Measurements from ENCODE around the gene MIS18A.

DNA sequence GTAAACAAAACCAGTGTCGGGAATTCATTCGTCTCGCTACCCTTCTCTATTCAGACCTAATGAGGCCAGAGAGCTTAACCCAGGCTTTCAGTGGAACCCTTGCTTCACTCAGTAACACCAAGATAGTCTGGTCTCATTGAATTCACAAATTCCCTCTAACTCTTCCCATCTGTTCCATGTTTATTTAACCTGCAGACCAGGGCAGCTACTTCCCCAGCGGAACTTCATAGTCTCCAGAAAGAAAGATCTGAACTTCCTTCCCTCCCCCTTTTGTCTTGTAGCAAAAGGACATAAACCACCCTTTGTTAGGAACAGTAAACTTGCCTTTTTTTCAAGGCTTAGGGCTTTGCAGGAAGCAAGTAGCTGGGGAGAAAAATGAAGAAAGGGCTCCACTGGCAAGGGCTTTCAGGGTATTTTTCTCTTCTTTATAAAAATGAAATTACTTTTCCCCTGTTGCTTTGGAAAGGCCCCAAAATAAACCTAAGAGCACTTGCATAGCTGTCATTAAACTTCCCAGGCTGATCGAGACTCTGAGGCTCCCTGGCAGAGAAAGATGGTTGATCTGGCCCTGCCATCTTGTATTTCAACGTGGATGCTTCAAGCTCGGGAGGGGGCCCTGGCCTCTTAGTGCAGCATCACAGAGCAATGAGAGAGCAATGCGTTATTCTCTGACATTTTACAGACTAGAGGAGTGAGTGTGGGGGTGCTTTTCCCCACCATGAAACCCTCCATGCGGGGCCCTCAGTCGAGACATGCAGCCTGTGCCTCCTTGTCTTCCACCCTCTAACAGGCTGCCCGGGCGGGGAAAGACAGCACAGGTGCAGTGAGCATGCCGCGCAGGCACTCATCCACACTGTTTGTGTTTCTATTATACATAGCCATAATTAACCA lies 30.0 kb downstream of the MIS18A start:
- no peak for TF ChIP-seq CTCF (IDR thresholded peaks at IDR 0.05; ENCODE audit: low read depth, low read length, missing input control)
- TF ChIP-seq, protein P1, sequence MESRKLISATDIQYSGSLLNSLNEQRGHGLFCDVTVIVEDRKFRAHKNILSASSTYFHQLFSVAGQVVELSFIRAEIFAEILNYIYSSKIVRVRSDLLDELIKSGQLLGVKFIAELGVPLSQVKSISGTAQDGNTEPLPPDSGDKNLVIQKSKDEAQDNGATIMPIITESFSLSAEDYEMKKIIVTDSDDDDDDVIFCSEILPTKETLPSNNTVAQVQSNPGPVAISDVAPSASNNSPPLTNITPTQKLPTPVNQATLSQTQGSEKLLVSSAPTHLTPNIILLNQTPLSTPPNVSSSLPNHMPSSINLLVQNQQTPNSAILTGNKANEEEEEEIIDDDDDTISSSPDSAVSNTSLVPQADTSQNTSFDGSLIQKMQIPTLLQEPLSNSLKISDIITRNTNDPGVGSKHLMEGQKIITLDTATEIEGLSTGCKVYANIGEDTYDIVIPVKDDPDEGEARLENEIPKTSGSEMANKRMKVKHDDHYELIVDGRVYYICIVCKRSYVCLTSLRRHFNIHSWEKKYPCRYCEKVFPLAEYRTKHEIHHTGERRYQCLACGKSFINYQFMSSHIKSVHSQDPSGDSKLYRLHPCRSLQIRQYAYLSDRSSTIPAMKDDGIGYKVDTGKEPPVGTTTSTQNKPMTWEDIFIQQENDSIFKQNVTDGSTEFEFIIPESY (IDR thresholded peaks at IDR 0.05), result no peak
- TF ChIP-seq REST (IDR thresholded peaks at IDR 0.05), result no peak

Measured in liver (tissue), 2 donors.